Adrenal gland (tissue), 12 donors: Measurements from ENCODE around the gene SPECC1L. TPM values are rescaled to one million over a fixed set of nuclear protein-coding genes. Genes with fewer than 3 reads are reported as not detected.

Experiments
- DNase-seq, 7 donors: peaks; one replicate each; pipeline ENCODE4 v3.0.0-alpha.2; 2019 to 2020
- H3K27ac ChIP-seq, 5 donors: fragments of 200-600 bp; sonication (generic) in 4 of 5; 1 replicate in 3 of 5; 2 replicates in 2 of 5; pipeline versions ENCODE4 v1.5.1 to v1.8.0; 2016 to 2020; ENCODE audit warnings: mild to moderate bottlenecking in 1 of 5
- H3K27me3 ChIP-seq: fragments of 200-600 bp; 2 replicates; pipeline ENCODE4 v1.8.0; 2021
- H3K36me3 ChIP-seq, 2 donors: fragments of 200-600 bp; replicated peaks in 1 of 2; 1 replicate in 1 of 2; 2 replicates in 1 of 2; pipeline versions ENCODE4 v1.5.1 to v1.8.0; 2018 to 2022
- H3K4me1 ChIP-seq, 2 donors: fragments of 200-600 bp; replicated peaks in 1 of 2; 1 replicate in 1 of 2; 2 replicates in 1 of 2; pipeline versions ENCODE4 v1.5.1 to v1.8.0; 2018 to 2021
- H3K4me3 ChIP-seq, 4 donors: fragments of 200-600 bp; sonication (generic) in 3 of 4; one replicate each; pipeline ENCODE4 v1.5.1; 2016 to 2018
- H3K9me3 ChIP-seq, 3 donors: fragments of 200-600 bp; sonication (generic) in 1 of 3; replicated peaks in 1 of 3; 1 replicate in 2 of 3; 2 replicates in 1 of 3; pipeline versions ENCODE4 v1.5.1 to v1.8.0; 2016 to 2021
- POLR2A ChIP-seq, 2 donors: fragments of 450-650 bp; IDR thresholded peaks; one replicate each; pipeline ENCODE4 v1.6.1; 2017; ENCODE audit warnings: antibody characterized with exemption in 2 of 2, mild to moderate bottlenecking in 2 of 2, moderate library complexity in 1 of 2
- WGBS, 4 donors: extraction: QIAGEN DNeasy Blood & Tissue Kit in 2 of 4; methylation state at CpG; one replicate each; pipeline versions ENCODE4 v1.1.5 to v1.1.7; 2013 to 2017; 5-methylcytosine and 5-hydroxymethylcytosine counted together
- intact Hi-C, 2 donors: fragments of 100-400 bp; cut with DNase I; formaldehyde crosslinking; loops; one replicate each; pipeline versions ENCODE4 v1.14.1 to v1.15.0; 2022 to 2023
- polyA plus RNA-seq, 3 donors: library from polyadenylated mRNA; stranded (reverse); fragments of 200-250 nt in 2 of 3; fragments of 350-450 nt in 1 of 3; fragmentation: Illumina TruSeq in 1 of 3; extraction: RNeasy Lipid Tissue Mini Kit (QIAGEN cat#74804) in 1 of 3; gene quantifications; one replicate each; pipeline ENCODE4 v1.2.3, GENCODE V29; 2013 to 2014
- total RNA-seq, 9 donors: library from RNA; depleted of rRNA in 4 of 9; stranded (reverse); fragments of >200 nt in 4 of 9; fragments of 120-200 nt in 1 of 9; fragmentation: NEBNext Ultra II Directional in 1 of 9; extraction: Animal tissue kit (Norgen Biotek cat#: 25700) in 1 of 9; gene quantifications; one replicate each; pipeline versions ENCODE4 v1.1.0 to v1.2.4, GENCODE V29; 2013 to 2023
- TF ChIP-seq, protein P1 (sequence below), 6 experiments: fragments of 450-650 bp in 4 of 6; fragments of 200-600 bp in 2 of 6; sonication (generic) in 1 of 6; IDR thresholded peaks; 1 replicate in 5 of 6; 2 replicates in 1 of 6; pipeline versions ENCODE4 v1.5.1 to v1.8.0; 2016 to 2021; ENCODE audit warnings: antibody characterized with exemption in 6 of 6, mild to moderate bottlenecking in 2 of 6, moderate library complexity in 1 of 6
- donor health status: healthy with polysubstance abuse.
- donor health status: Bipolar disorder and iron deficiency.
- donor health status: DM: yes; HTN: yes; CAD: no.
- donor health status: DM: no; HTN: no; CAD: no.
- donor health status: DM: no; HTN: no; CAD: no.
- donor health status: DM: yes; HTN: yes; CAD: no.

The SPECC1L gene
- total and polyA plus RNA-seq, 12 donors, result 7.2 to 121 (median 43.5) TPM

DNA sequence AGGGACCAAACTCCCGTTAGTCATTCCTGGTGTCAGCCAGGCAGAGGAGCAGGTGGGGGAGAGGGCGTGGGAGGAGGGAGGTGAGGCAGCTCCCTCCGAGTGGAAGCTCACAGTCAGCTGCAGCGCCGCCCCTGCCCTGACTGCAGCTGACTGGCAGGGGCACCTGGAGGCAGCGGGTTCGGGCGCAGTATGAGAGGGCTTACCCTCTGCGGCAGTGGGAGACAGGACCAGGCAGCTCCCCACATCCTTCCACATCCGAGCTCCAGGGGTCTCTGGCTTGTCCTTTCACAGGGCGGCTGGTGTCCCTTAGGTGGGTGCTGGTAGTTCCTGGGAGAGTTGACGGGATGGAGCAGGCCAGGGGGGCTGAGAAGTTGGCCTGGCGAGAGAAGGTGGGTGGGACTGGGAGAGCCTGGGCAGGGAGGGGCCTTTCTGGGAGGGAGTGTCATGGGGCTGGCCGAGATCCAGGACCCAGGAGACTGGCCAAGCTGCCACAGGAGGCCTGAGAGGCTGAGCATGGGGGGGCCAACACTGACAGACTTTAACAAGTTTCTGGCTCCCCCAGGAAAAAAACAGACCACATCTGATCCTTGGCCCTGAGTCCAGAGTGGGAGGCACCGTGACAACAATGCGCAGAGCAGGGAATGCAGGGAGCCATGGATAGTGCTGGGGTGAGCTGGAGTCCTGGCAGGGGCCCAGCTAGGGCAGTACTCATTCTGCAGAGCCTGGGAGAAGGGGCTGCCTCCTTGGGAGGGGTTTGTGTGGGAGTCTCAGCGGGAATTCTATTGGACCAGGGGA is 161.6 kb downstream of the SPECC1L start:
- WGBS, 4 donors, result 71 to 76% (median 75%) methylated on average over 10 to 17 of the region's 17 CpGs
- intact Hi-C loops, result no loop called here
- peak in 3 of 7 donors; percentile 59 to 77 (median 62) for DNase-seq
- H3K4me1 ChIP-seq, result peaks cover 14 to 53% of the 10 kb centered on the region in 2 donors
- no peaks in the 10 kb centered on the region for H3K27me3 ChIP-seq
- H3K4me3 ChIP-seq, result no peak overlapping the region
- no peaks in the 10 kb centered on the region for H3K36me3 ChIP-seq
- TF ChIP-seq, protein P1, sequence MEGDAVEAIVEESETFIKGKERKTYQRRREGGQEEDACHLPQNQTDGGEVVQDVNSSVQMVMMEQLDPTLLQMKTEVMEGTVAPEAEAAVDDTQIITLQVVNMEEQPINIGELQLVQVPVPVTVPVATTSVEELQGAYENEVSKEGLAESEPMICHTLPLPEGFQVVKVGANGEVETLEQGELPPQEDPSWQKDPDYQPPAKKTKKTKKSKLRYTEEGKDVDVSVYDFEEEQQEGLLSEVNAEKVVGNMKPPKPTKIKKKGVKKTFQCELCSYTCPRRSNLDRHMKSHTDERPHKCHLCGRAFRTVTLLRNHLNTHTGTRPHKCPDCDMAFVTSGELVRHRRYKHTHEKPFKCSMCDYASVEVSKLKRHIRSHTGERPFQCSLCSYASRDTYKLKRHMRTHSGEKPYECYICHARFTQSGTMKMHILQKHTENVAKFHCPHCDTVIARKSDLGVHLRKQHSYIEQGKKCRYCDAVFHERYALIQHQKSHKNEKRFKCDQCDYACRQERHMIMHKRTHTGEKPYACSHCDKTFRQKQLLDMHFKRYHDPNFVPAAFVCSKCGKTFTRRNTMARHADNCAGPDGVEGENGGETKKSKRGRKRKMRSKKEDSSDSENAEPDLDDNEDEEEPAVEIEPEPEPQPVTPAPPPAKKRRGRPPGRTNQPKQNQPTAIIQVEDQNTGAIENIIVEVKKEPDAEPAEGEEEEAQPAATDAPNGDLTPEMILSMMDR (IDR thresholded peaks at IDR 0.05), result no peak
- TF ChIP-seq POLR2A (IDR thresholded peaks at IDR 0.05), result no peak
- no peaks in the 10 kb centered on the region for H3K9me3 ChIP-seq
- peak overlapping the region in 2 of 5 donors; percentile 41 to 89 for H3K27ac ChIP-seq

DNA sequence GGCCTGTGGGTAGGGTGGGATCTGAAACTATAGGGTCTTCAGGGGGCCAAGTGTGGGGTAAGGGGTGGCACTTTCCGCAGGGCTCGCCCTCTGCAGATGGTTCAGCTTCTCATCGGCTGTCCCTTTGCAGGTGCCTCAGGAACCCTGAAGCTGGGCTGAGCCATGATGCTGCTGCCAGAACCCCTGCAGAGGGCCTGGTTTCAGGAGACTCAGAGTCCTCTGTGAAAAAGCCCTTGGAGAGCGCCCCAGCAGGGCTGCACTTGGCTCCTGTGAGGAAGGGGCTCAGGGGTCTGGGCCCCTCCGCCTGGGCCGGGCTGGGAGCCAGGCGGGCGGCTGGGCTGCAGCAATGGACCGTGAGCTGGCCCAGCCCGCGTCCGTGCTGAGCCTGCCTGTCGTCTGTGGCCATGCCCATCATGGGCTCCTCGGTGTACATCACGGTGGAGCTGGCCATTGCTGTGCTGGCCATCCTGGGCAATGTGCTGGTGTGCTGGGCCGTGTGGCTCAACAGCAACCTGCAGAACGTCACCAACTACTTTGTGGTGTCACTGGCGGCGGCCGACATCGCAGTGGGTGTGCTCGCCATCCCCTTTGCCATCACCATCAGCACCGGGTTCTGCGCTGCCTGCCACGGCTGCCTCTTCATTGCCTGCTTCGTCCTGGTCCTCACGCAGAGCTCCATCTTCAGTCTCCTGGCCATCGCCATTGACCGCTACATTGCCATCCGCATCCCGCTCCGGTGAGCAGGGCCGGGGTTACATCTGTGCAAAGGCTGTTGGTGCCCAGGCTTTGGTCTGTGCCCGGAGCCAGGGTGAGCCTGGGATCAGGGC is 162.6 kb downstream of the SPECC1L start:
- peak overlapping the region in 2 of 5 donors; percentile 79 to 89 for H3K27ac ChIP-seq
- TF ChIP-seq POLR2A (IDR thresholded peaks at IDR 0.05), result no peak
- TF ChIP-seq, protein P1 (IDR thresholded peaks at IDR 0.05), result no peak
- intact Hi-C loops, result no loop called here
- no peak for DNase-seq
- no peaks in the 10 kb centered on the region for H3K9me3 ChIP-seq
- H3K4me1 ChIP-seq, result peaks cover 14 to 53% of the 10 kb centered on the region in 2 donors
- 43 to 95% (median 92%) methylated on average over 1 to 34 of the region's 34 CpGs for WGBS, 4 donors
- H3K27me3 ChIP-seq, result no peaks in the 10 kb centered on the region
- H3K36me3 ChIP-seq, result no peaks in the 10 kb centered on the region
- H3K4me3 ChIP-seq, result no peak overlapping the region

DNA sequence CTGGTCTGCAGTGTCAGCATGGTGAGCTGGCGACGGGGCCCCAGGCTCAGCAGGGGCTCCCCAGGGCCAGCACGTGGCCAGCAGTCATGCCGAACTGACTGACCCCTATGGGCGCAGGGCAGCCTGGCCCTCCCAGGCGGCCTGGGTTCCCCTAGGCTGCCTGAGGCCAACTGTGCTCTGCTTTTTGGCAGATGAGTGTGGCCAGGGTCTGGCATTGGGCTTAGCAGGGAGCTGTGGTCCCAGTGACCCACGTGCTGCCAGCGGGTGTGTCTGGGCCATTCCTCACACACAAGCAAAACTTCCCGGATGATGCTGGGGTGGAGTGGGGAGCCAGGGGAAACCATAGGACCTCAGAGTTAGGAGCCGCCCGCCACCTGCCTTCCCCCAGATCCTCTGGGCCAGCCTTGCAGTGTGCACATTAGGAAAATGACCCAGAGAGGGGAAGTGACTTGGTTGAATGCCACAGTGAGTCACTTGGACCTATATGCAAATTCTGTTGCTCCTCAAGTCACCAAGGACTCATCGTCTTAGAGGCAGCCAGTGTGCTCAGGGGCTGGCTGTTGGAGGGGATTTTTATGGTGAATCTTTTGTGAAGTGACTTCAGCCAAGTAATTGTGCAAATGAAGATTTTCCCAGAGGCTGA is 163.3 kb downstream of the SPECC1L start:
- DNase-seq, result peak in 5 of 7 donors; percentile 45 to 61 (median 47)
- Histone ChIP-seq H3K27me3 (no peaks in the 10 kb centered on the region), H3K36me3 (no peaks in the 10 kb centered on the region), H3K27ac (peak overlapping the region in 3 of 5 donors; percentile 37 to 89 (median 79)), H3K9me3 (no peaks in the 10 kb centered on the region), H3K4me3 (no peak overlapping the region), H3K4me1 (peaks cover 14 to 50% of the 10 kb centered on the region in 2 donors)
- TF ChIP-seq POLR2A (IDR thresholded peaks at IDR 0.05), result no peak
- TF ChIP-seq, protein P1 (IDR thresholded peaks at IDR 0.05), result no peak
- WGBS, 4 donors, result 65 to 69% (median 67%) methylated on average over 8 to 12 of the region's 12 CpGs; no CpG with 5 or more reads in 1 of the 4 donors
- intact Hi-C loops, result no loop called here
